ENCODE measurements around the gene ZNF597.
"Not testable (repeated sequence)": the region's sequence is repeated elsewhere in the genome, so short reads cannot be mapped to it uniquely, and the experiment has no call there.

The ZNF597 gene

DNA sequence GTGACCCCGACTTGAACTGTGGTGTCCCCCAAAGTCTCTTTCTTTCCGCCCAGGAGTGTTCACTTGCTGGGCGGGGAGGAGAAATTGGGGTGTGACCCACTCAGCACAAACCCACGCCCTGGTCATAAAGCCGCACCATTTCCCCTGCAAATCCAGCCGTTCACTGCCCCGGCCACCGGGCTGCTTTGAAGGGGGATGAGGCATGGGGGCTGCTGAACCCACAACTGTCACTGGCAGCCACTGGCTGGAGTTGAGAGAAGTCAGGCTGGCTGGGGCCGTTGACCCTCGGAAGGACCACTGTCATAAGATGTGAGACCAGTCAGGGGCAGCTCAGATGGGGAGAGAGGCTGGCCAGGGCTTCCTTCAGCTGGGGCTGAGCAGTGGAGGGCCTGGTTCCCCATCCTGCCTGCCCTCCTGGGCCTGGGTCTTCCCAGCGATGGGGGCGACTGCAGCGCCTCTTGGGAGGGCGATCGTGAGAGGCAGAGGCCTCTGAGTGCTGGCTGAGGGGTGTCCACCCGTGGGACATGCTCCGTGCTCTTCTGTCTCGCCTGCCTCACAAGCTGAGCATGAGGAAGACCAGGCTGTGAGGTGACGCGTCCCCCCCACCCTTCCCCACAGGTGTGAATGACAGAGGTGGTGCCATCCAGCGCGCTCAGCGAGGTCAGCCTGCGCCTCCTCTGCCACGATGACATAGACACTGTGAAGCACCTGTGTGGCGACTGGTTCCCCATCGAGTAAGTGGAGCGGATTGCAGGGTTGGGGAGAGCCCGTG lies 32.5 kb upstream of the ZNF597 start:
- H4K20me1 ChIP-seq (ENCODE audit: control insufficient read depth, insufficient read depth, low read depth, low read length), result no peaks in the 10 kb centered on the region
- H3K9me3 ChIP-seq (ENCODE audit: control insufficient read depth, insufficient read depth, low read length), result peaks cover 14% of the 10 kb centered on the region; the same call in 1 of the 2 replicates
- no peaks in the 10 kb centered on the region for H3K9me2 ChIP-seq (replicated peaks; ENCODE audit: control insufficient read depth, low read length)
- H3K27ac ChIP-seq (ENCODE audit: low read depth, low read length), result no peak overlapping the region
- peaks cover 62% of the 10 kb centered on the region for H3K79me2 ChIP-seq (ENCODE audit: control insufficient read depth, low read length)
- TF ChIP-seq, protein P1, sequence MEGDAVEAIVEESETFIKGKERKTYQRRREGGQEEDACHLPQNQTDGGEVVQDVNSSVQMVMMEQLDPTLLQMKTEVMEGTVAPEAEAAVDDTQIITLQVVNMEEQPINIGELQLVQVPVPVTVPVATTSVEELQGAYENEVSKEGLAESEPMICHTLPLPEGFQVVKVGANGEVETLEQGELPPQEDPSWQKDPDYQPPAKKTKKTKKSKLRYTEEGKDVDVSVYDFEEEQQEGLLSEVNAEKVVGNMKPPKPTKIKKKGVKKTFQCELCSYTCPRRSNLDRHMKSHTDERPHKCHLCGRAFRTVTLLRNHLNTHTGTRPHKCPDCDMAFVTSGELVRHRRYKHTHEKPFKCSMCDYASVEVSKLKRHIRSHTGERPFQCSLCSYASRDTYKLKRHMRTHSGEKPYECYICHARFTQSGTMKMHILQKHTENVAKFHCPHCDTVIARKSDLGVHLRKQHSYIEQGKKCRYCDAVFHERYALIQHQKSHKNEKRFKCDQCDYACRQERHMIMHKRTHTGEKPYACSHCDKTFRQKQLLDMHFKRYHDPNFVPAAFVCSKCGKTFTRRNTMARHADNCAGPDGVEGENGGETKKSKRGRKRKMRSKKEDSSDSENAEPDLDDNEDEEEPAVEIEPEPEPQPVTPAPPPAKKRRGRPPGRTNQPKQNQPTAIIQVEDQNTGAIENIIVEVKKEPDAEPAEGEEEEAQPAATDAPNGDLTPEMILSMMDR (IDR thresholded peaks at IDR 0.05; ENCODE audit: low read depth, low read length, poor library complexity, severe bottlenecking), result no peak
- no peak for TF ChIP-seq EZH2phosphoT487 (IDR thresholded peaks at IDR 0.05; ENCODE audit: borderline replicate concordance, low read length)
- H3K4me3 ChIP-seq (ENCODE audit: low read length), result no peak overlapping the region
- no peaks in the 10 kb centered on the region for H3K27me3 ChIP-seq (ENCODE audit: control insufficient read depth, low read length)
- no peaks in the 10 kb centered on the region for H3K4me1 ChIP-seq (ENCODE audit: control insufficient read depth, low read length)
- no peaks in the 10 kb centered on the region for H3F3A ChIP-seq (ENCODE audit: control insufficient read depth, insufficient read depth)
- peaks cover 23% of the 10 kb centered on the region for H3K36me3 ChIP-seq (ENCODE audit: control insufficient read depth, low read length)
- H3K4me2 ChIP-seq (ENCODE audit: low read length), result no peak overlapping the region

DNA sequence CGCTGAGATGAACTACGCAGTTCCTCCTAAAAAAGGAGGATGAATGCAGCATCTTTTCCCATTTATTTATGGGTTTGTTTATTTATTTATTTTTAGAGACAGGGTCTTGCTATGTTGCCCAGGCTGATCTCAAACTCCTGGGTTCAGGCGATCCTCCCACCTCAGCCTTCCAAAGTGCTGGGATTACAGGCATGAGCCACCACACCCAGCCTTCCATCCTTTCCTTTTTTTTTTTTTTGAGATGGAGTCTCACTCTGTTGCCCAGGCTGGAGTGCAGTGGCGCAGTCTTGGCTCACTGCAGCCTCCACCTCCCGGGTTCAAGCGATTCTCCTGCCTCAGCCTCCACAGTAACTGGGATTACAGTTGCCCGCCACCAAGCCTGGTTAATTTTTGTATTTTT lies 31.6 kb upstream of the ZNF597 start:
- not testable (repeated sequence) for H3K27me3 ChIP-seq (ENCODE audit: control insufficient read depth, low read length); H3K27ac ChIP-seq (ENCODE audit: low read depth, low read length); H3K4me3 ChIP-seq (ENCODE audit: low read length); H3K4me2 ChIP-seq (ENCODE audit: low read length); H4K20me1 ChIP-seq (ENCODE audit: control insufficient read depth, insufficient read depth, low read depth, low read length); H3K9me2 ChIP-seq (replicated peaks; ENCODE audit: control insufficient read depth, low read length); H3K4me1 ChIP-seq (ENCODE audit: control insufficient read depth, low read length); H3F3A ChIP-seq (ENCODE audit: control insufficient read depth, insufficient read depth)
- Histone ChIP-seq H3K36me3 (ENCODE audit: control insufficient read depth, low read length) (peaks cover 21% of the 10 kb centered on the region), H3K9me3 (ENCODE audit: control insufficient read depth, insufficient read depth, low read length) (peaks cover 14% of the 10 kb centered on the region; the same call in 1 of the 2 replicates), H3K79me2 (ENCODE audit: control insufficient read depth, low read length) (peaks cover 71% of the 10 kb centered on the region)

DNA sequence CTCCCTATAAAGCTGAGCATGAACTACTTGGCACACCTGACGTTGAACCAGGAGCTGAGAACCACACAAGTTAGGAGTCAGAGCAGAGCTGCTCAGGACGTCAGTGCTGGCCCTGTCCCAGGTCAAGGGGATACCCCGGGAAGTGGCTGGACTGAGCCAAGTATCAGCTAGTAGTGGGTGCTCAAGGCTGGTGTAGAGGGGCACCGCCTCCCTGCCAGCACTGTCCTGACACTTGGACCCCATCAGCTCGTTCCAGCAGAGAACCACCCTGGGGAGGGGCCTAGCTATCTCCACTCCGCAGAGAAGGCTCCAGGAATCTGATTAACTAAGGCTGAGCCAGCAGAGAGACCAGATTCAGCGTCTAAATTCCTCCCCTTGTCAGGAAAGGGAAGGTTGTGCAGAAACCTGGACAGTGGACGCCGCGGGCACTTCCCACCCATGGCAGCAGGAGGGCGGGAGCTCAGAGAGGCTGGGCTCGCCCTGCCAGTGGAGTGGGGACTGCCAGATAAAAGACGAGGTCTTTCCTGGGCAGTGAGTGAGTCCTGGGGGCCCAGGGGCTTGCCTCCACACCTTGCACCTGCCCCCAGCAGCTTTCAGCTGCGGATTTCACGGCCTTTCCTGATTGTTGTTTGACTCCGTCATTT lies 31.0 kb upstream of the ZNF597 start:
- Histone ChIP-seq H3K4me2 (ENCODE audit: low read length) (no peak overlapping the region), H3K4me1 (ENCODE audit: control insufficient read depth, low read length) (no peaks in the 10 kb centered on the region), H3K79me2 (ENCODE audit: control insufficient read depth, low read length) (peaks cover 77% of the 10 kb centered on the region), H3K9me2 (replicated peaks; ENCODE audit: control insufficient read depth, low read length) (no peaks in the 10 kb centered on the region), H4K20me1 (ENCODE audit: control insufficient read depth, insufficient read depth, low read depth, low read length) (no peaks in the 10 kb centered on the region), H3K27me3 (ENCODE audit: control insufficient read depth, low read length) (no peaks in the 10 kb centered on the region), H3K27ac (ENCODE audit: low read depth, low read length) (no peak overlapping the region), H3K9me3 (ENCODE audit: control insufficient read depth, insufficient read depth, low read length) (peaks cover 14% of the 10 kb centered on the region; the same call in 1 of the 2 replicates), H3K36me3 (ENCODE audit: control insufficient read depth, low read length) (peaks cover 15% of the 10 kb centered on the region), H3K4me3 (ENCODE audit: low read length) (no peak overlapping the region), H3F3A (ENCODE audit: control insufficient read depth, insufficient read depth) (no peaks in the 10 kb centered on the region)
- TF ChIP-seq, protein P1 (IDR thresholded peaks at IDR 0.05; ENCODE audit: low read depth, low read length, poor library complexity, severe bottlenecking), result no peak

DNA sequence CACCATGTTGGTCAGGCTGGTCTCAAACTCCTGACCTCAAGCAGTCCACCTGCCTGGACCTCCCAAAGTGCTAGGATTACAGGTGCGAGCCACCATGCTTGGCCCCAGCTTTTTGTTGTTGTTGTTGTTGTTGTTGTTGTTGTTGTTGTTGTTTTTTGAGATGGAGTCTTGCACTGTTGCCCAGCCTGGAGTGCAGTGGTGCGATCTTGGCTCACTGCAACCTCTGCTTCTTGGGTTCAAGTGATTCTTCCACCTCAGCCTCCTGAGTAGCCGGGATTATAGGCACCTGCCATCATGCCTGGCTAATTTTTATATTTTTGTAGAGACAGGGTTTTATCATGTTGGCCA lies 30.3 kb upstream of the ZNF597 start:
- Histone ChIP-seq H3K9me3 (ENCODE audit: control insufficient read depth, insufficient read depth, low read length) (peaks cover 14% of the 10 kb centered on the region; the same call in 1 of the 2 replicates), H3K79me2 (ENCODE audit: control insufficient read depth, low read length) (peaks cover 83% of the 10 kb centered on the region), H3K36me3 (ENCODE audit: control insufficient read depth, low read length) (peaks cover 15% of the 10 kb centered on the region)
- H3F3A ChIP-seq (ENCODE audit: control insufficient read depth, insufficient read depth); H3K4me3 ChIP-seq (ENCODE audit: low read length); H4K20me1 ChIP-seq (ENCODE audit: control insufficient read depth, insufficient read depth, low read depth, low read length); H3K27ac ChIP-seq (ENCODE audit: low read depth, low read length); H3K27me3 ChIP-seq (ENCODE audit: control insufficient read depth, low read length); H3K4me1 ChIP-seq (ENCODE audit: control insufficient read depth, low read length); H3K4me2 ChIP-seq (ENCODE audit: low read length); H3K9me2 ChIP-seq (replicated peaks; ENCODE audit: control insufficient read depth, low read length): not testable (repeated sequence)
